ENCODE measurements around the gene PSME2.

Gene PSME2

GRCh38 chr14:24098927-24099813 lies 47.2 kb downstream of the PSME2 start:
- H3K27ac ChIP-seq: no peak overlapping the region
- no peak for DNase-seq (ENCODE audit: low read depth, low spot score)

GRCh38 chr14:24098229-24098926 lies 48.0 kb downstream of the PSME2 start:
- DNase-seq (ENCODE audit: low read depth, low spot score): no peak
- H3K27ac ChIP-seq: no peak overlapping the region

- H3K27ac ChIP-seq: no peak overlapping the region
- DNase-seq (ENCODE audit: low read depth, low spot score): no peak
These were observed 49.7 kb downstream of the PSME2 start for GRCh38 chr14:24096545-24097181.

GRCh38 chr14:24095271-24096068 lies 50.9 kb downstream of the PSME2 start:
- H3K27ac ChIP-seq: peak overlapping the region; percentile 82
- DNase-seq (ENCODE audit: low read depth, low spot score): no peak

- DNase-seq (ENCODE audit: low read depth, low spot score): no peak
- H3K27ac ChIP-seq: peak overlapping the region; percentile 82
These were observed 51.6 kb downstream of the PSME2 start for GRCh38 chr14:24094841-24095270.

- H3K27ac ChIP-seq: peak within 1 kb of the TSS; percentile 82
- no peak for DNase-seq (ENCODE audit: low read depth, low spot score)
These were observed 52.2 kb downstream of the PSME2 start, which contains the start of gene PCK2 for GRCh38 chr14:24093901-24094840. Gene PCK2 (plus strand): TSS chr14:24094311. CDS start chr14:24094406, 95 bp downstream.
